GM21717 (cell line): ENCODE results near the gene ROBO3.

Source experiments
- ATAC-seq: cut with Tn5 transposase; IDR thresholded peaks from one replicate; pipeline ENCODE4 v1.9.1; 2021; ENCODE audit warnings: mild to moderate bottlenecking, moderate library complexity; ENCODE audit not compliant: unreplicated experiment

Gene ROBO3

GRCh38 chr11:124890151-124890550 is 24.9 kb downstream of the ROBO3 start:
- no peak for ATAC-seq

GRCh38 chr11:124890683-124891372 is 25.6 kb downstream of the ROBO3 start:
- ATAC-seq = no peak

- no peak for ATAC-seq
Observed at GRCh38 chr11:124891373-124891861, 26.2 kb downstream of the ROBO3 start.

DNA sequence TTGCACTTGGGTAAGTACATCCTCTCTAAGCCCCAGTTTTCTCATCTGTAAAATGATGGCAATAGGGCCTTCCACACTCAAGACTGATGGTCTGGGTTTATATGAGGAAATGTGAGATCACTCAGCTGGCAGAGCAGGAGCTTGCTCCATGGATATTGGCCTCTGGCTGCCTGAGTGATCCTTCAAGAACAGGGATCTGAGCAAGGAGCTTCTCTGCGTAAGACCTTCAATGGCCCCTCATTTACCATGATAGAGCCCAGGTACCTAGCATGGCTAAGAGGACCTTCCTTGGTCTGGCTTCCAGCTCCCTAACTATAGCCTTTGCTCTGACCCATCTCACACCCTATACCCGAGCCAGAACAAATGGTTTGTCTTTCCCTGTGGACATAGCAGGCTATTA is 26.9 kb downstream of the ROBO3 start:
- ATAC-seq = no peak

GRCh38 chr11:124892750-124893454 is 27.7 kb downstream of the ROBO3 start:
- no peak for ATAC-seq

DNA sequence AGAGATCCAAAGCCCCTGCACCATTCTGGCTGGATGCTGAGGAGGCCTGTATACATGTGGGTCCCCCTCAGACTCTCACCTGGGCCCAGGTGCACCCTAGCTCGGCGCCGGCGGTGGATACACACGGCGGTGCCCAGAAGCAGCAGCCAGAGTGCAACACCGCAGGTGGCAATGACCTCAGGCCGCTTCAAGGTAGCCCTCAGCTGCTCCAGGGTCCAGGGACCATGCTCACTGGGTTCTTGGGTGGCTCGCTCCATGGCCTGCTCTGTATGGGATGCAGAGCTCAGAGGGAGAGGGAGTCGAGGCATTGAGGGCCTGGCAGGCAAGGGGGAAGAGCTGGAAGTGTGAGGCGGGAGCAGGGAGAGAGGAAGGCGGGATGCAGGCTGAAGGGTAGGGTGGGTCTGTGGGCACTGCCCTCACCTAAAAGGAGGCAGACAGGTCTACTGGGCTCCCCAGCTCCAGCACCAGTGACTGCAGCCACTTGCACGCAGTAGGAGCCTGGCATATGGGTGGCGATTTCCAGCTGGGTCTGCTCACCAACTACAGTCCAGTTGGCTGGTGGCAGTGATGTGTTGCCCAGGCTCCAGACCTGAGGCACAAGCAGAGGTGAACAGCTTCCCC is 28.7 kb downstream of the ROBO3 start:
- ATAC-seq = no peak

- ATAC-seq = no peak
Observed at GRCh38 chr11:124894606-124895430, 29.6 kb downstream of the ROBO3 start.

DNA sequence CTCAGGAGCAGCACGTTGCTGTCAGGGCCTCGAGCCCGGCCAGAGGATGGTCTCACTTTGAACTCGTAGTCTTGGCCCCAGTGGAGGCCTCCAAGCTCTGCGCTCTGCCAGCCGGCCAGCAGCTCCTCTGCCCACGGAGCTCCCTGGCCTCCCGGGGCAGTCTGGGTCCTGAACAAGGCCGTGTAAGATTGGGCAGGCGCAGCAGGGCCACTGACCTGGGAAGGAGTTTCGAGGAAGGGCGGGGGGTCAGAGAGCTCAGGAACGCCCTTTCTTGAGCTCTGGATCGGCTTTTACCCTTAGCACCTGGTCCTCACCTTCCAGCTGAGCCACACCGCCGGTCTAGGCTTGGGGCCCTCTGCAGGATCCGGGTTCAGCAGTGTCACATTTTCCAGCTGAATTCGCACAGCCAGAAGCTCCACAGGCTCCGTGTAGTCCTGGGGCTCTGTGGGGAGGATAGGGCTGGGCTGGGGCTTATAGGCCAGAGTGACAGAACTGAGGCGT is 30.3 kb downstream of the ROBO3 start:
- no peak for ATAC-seq

DNA sequence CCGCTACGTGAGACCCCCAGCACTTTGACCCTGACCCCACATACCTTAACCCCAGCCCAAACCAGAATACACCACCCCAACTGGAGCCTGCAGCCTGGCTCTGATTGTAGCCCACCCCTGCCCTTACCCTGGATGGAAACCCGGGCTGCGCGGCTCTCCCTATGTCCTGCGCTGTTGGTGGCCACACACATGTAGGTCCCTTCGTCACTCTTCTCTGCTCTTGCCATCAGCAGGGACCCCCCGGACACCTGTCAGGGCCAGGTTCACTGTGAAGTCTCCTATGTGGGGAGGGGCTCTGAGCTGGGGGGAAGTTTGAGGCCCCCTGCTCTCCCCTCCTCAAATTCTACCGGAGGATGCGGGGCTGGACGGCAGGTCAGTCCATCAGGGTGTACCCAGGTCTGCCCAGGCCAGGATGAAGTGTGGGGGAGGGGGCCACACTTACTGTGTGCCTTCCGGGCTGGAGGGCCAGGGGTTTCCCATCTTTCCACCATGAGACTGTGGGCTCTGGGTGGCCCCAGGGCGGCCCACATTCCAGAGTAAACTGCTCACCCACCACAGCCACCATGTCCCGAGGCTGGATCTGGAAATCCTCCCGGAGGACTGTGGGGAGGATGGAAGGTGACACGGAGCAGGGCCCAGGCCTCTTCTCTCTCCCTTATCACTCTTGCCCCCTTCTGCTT is 31.0 kb downstream of the ROBO3 start:
- no peak for ATAC-seq

DNA sequence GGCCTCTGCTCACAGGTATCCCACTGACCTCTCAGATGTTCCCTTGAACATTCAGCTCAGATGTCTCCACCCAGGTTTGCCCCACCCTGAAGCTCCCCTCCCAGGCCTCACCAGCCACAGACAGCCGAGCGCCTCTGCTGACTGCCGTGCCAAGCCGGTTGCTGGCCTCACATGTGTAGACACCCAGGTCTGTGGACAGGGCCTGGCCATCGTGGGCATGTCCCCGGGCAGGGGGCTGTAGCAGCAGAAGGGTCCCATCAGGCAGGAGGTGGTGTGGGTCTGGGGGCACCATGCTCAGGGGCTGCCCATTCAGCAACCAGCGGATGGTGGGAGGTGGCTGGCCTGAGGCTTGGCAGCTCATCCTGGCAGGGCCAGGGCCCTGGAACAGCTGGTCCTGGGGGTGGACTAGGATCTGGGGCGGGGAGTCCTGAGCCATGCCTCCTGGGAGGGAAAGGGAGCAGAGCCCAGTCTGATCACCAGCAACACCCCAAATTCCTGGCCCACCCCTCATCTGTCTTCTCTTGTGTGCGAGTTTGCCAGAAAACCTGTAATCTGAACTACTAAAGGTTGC is 31.7 kb downstream of the ROBO3 start:
- no peak for ATAC-seq

DNA sequence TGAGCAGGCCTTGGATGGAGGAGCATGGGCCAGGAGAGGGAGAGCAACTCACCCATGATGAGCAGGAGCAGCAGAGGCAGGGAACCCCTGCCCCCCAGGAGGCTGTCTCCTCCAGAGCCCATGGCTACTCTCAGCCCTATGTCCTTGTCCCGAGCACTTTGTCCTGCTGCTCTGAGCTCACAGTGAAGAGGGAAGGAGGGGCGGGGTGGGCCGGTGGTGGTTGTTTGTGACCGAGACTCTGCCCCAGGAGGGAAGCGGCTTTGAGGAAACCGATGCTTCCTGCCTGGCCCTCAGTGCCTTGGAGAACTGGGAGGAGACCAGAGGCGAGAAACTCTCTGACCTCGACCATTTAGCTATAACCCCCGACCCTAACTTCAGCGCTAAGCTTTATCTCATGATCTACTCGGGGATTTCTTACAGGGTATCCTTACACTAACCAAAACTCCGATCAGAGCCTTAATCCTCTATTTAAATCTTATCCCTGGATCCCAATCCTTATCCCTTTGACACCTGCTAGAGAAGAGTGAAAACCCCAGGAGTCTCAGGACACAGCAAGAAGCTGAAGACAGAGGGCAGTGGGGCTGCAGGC is 32.5 kb downstream of the ROBO3 start, which contains the start of gene ROBO4:
Gene ROBO4 (minus strand): TSS at position 192 of the 589 bp plus-strand sequence. CDS start 70 bp downstream, at position 122.
- no peak for ATAC-seq

- no peak for ATAC-seq
Observed at GRCh38 chr11:124898263-124898680, 33.0 kb downstream of the ROBO3 start.

DNA sequence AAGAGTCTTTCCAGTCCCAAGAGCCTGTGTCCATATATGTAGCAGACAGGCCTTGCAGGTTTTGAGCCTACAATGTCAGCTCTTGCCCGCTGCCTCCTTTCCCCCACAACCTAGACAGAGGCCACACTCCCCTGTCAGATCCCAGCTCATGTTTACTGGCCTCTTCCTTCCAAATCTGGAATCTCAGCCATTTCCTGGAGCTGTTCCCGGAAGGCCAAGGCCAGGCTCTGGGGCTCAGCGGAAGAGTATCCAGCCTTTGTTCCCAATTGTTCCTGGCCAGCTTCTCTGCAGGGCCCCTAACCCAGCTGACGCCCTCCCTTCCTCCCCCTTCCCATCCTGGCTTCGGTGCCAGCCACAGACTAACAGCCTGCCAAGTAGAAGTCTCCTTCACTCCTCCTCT is 33.5 kb downstream of the ROBO3 start:
- ATAC-seq = no peak

- no peak for ATAC-seq
Observed at GRCh38 chr11:124899383-124900145, 34.3 kb downstream of the ROBO3 start.

DNA sequence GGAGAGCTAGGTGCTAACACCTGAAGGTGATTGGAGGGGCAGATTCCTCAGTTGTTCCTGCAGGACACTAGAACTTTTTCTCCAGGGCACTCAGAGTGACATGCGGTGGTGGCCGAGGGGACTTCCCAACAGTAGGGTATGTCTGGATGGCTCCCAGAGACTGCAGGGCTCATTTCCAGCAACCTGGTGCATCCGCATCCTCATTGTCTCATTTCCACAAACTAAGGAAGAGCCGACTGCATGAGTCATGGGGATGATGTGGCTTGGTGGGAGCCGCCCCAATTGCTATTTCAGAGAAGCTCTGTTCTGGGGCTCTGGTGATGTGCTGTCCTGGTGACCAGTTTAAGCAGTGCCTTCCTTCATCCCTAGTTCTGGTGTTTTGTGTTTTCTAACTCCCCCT is 35.2 kb downstream of the ROBO3 start:
- ATAC-seq = no peak

DNA sequence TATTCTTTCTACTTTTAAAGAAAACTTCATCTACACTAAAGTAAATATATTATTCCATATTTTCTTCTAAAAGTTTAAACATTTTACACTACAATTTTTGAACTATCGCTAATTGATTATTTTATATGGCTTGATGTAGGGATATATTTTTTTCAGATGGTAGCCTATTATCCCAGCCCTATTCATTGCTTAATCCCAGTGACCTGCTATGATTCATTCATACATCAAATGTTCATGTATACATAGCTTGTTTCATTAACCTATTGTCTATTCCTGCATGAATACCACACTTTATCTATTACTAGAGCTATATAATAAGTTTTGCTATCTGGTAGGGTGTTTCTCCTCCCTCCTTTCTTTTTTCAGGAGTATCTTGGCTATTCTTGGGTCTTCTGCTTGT is 37.4 kb downstream of the ROBO3 start:
- no peak for ATAC-seq

DNA sequence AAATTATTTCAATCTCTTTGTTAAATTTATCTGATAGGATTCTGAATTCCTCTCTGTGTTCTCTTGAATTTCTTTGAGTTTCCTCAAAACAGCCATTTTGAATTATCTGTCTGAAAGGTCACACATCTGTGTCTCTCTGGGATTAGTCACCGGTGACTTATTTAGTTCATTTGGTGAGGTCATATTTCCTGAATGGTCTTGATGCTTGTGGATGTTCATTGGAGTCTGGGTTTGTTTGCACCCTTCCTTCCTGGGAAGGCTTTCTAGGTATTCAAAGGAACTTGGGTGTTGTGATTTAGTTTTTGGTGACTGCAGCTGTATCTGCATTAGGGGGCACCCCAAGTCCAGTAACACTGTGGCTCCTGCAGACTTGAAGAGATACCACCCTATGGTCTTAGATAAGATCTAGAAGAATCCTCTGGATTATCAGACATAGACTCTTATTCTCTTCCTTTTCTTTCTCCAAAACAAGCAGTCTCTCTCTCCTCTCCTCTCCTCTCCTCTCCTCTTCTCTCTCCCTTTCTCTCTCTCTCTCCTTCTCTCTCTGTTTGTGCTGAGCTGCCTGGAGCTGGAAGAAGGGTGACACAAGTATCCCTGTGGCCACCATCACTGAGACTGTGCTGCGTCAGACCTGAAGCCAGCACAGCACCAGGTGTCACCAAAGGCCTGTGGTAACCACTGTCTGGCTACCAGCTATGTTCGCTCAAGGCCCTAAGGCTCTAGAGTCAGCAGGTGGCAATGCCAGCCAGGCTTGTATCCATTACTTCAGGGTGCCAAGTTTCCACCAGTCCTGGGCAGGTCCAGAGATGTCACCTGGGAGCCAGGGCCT is 50.5 kb downstream of the ROBO3 start:
- no peak for ATAC-seq

DNA sequence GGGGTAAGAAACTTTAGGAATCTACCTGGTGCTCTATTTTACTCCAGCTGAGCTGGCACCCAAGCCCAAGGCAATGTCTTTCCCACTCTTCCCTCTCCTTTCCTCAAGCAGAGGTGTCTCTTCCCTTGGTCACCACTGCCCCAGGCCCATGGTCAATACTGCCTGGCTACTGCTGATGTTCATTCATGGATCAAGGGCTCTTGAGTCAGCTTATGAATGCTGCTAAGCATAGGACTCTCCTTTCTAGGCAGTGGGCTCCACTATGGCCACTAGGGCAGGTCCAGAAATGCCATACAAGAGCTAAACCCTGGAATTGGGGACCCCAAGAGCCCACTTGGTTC is 51.1 kb downstream of the ROBO3 start:
- no peak for ATAC-seq
